UCSD-AML1 (cell line): ENCODE measurements around the gene CSPG4.
"Not testable (repeated sequence)": the region's sequence is repeated elsewhere in the genome, so short reads cannot be mapped to it uniquely, and the experiment has no call there.

Experiments used
- DNase-seq: peaks from one replicate; lab custom pipeline; 2025; ENCODE audit not compliant: unreplicated experiment; lab: John Stamatoyannopoulos, UW

CSPG4 gene

DNA sequence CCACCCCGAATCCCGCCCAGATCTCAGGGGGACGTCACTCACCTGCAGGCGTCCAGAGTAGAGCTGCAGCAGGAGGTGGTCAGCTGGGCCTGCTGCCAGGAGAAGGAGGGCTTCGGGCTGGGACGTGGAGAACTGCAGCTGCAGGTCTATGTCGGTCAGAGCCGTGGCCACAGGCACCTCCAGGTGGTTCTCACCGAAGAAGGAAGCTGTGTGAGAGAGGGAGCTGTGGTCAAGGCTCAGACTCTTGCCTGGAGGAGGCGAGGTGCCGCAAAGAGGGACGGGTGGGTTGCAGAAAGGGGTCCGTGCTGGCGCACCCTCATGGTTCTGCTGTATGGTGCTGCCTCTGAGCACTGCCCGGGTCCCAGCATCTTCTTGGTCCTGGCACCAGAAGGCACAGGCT lies 19.6 kb downstream of the CSPG4 start:
- DNase-seq = not testable (repeated sequence)

DNA sequence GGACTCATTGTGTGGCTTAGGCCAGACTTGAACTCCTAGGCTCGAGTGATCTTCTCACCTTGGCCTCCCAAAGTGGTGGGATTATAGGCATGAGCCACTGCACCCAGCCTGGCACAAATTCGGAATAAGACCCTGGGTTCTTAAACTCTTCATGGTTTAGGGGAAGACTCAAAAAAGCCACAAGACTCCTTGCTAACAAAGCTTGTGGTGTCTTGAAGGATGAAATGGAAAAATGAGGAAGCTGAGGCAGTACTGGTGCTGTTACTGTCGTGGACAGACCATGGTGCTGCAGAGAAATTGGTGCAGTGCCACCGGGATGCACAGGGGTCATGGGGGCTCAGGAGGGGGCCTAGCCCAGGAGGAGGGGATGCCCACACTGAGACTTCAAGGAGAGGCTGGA lies 20.3 kb downstream of the CSPG4 start:
- not testable (repeated sequence) for DNase-seq

DNA sequence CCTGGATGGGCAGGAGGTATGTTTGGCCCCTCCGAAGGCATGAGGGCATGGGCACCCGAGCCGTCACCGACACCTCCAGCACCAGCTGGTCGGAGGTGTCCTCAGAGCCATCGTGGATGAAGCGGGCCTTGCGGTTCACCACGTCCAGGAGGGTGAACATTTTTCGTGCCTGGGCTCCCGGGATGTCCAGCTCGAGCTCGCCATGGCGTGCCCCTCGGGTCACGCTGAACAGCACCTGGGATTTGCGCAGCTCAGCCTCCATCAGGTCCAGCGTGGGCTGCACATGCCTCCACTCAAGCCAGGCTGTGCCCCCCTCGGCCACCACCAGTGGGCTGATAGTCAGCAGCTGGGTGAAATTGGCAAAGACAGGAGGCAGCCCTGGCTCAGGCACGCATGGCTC lies 23.2 kb downstream of the CSPG4 start:
- not testable (repeated sequence) for DNase-seq

DNA sequence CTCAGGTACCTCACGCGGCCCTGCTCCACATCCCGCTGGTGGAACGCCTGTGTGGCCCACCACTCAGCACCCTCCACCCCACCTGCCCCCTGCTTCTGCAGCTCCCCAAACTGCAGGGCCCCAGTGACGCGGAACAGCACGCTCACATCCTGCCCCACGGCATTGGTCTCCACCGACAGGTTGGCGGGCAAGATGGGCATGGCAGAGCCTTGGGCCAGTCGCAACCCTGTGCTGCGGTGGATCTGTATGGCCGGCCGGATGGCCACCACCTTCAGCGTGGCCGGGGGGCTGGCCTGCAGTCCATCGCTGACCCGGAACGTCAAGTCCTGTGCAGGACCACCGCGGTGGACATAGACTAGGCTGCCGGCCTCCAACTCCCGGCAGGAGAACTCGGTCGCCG lies 23.8 kb downstream of the CSPG4 start:
- DNase-seq = no peak

DNA sequence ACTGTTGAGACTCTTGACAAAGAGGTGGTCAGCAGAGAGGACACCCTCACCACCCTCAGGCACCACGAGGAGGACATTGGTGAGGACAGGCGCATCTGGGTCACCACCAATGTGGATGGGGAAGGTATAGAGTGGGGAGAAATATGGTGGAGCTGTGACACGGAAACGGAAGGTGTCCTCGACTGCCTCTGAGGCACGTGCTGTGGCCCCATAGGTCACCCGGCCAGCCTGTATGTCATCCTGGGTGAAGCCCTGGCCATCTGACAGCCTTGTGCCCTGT lies 24.4 kb downstream of the CSPG4 start:
- no peak for DNase-seq

DNA sequence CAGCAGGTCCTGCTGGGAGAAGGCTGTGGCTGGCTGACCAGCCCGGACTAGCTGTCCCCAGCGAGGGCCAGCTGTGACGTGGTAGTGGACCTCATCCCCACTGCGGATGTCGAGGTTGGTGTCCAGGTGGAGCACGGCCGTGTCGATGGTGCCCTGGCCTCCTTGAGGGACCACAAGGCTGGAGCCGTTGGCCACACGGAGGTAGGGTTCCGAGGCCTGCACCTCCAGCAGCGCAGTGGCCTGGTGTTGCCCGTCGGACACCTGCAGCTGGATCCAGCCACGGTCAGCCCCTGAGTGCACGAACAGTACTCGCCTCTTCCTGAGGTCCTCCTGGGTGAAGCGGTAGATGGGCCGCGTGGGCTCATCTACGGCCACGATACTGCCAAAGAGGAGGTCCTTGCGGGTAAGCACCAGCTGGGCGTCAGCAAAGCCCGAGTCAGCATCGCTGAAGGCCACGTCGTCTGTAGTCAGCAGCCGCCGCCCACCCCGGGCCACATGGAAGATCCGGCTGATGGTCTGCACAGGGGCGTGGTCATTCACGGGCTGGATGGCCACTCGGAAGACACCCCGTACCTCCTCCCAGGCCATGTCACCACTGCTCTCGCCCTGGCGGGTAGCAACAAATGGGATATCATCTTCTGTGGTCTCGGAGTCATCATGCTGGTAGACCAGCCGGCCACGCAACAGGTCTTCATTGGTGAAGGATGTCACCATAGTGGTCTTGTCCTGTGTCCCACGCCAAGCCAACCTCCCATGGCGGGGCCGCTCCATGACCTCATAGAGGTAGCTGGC lies 25.0 kb downstream of the CSPG4 start:
- DNase-seq = no peak

DNA sequence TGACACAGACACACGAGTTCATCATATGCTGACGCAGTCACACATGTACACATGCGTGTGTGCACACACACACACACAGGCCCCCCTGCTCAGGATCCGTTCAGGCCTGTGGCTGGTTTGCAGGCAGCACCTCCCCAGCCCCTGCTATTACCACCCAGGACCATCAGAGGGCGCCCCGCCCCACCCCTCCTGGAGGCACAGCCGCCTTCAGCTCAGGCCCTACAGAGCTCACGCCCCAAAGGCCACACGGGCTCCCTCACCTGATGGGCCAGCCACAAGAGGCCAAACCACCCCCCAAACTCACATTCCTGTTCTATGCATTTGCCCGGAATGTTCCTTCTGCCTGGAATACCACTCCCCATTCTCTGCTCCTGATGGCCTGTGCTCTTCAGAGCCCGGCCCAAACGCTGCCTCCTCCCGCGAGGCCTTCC lies 26.4 kb downstream of the CSPG4 start:
- peak; percentile 88 for DNase-seq

DNA sequence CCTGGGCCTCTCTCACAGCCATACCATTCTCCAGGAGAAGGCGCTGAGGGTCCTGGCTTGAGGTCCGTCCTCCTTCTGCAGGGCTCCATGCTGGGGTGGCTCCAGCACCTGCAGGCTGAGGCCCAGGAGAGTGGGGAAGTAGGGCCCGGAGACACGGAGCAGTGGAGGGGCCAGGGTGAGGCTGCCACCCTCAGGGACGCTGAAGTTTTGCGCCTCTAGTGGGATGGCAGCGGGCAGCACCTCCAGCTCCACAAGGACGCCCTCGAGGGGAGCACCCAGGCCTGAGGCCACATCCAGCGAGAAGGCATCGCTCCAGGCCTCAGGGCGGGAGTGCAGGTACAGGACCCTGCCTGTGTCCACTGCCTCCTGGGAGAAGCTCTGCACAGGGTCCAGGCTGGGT lies 27.5 kb downstream of the CSPG4 start:
- no peak for DNase-seq

DNA sequence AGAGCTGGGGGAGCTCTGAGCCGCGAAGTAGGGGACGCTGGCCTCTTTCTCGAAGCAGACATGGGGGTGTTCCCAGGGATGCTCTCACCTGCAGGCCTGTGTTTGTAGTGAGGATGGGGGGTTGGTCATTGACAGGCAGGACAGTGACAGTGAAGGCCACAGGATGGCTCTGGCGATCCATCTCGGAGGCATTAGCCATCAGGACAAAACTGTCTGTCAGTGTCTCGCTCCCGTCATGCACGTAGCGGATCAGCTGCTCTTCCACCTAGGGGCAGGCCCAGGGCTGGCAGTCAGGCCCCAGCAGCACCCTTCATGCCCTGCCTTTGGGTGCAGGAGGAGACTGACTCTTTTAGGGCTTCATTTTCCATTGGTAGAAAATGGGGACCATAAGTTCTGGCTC lies 28.0 kb downstream of the CSPG4 start:
- no peak for DNase-seq

DNA sequence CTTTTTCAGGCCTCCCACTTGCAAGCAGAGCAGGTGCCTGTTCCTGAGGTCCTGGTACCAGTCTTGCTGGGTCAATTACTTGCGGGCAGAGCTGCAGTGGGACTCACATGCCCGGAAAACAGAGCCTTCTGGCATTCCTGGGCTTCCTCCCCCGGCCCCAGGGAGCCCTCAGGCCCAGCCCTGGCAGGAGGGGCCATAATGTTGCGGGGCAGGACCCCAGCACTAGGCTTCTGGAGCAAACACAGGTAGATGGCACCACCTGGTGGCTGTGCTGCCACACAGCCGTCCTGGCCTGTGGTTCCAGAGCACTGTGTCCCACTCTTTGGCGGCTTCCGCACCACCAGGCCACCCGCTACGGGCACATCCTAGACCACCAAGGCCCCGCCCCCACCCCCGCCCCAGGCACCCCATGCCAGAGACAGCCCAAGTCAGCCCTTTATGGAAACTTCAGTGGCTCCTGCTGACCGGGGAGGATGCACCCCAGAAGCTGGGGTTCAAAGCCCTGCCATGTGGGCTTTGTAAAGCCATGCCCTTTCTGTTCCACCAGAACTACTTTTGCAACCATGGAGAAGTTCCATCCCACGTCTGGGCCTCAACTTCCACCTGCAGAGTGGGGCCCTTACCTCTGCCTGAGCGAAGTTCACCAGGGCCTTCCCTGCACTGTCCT lies 28.9 kb downstream of the CSPG4 start:
- DNase-seq = peak; percentile 68

DNA sequence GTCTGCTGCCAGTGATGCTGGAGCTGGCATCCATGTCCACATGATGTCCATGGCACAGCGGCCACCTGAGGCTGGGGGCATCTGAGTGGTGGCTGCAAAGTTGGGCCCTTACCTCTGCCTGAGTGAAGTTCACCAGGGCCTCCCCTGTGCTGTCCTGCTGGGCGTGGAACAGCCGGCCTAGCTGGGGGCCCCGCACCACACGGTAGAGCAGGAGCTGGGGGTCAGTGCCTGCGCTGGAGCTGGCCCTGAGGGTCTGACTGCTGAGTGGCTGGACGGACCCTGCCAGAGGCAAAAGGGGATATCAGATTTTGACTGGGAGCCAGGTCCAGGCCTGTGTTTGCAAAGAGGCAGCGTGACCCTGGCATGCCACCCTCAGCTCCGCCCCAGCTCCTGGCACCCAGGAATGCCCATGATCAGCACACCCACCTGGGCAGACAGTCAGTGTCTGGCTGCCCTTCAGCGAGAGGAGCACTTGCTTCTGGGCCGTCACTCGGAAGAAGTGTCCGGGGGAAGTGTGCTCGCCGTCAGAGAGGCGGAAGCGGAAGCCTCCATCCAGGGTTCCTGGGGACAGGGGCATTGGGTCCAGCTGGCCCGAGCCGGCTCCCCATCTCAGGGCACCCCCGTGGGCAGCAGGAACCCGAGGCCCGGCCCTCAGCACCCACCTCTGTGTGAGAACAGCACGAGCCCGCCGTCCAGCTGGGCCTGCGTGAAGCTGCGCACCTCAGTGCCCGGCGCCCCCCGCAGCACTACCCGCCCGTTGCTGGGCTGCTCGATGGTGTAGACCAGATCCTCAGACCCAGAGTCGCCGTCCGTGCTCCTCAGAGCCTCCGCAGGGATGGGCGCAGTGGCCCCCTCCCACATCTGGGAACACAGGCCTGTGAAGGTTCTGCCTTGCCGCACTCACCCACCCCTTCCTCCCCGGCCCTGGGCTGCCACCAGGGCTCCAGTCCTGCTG lies 30.2 kb downstream of the CSPG4 start:
- no peak for DNase-seq

DNA sequence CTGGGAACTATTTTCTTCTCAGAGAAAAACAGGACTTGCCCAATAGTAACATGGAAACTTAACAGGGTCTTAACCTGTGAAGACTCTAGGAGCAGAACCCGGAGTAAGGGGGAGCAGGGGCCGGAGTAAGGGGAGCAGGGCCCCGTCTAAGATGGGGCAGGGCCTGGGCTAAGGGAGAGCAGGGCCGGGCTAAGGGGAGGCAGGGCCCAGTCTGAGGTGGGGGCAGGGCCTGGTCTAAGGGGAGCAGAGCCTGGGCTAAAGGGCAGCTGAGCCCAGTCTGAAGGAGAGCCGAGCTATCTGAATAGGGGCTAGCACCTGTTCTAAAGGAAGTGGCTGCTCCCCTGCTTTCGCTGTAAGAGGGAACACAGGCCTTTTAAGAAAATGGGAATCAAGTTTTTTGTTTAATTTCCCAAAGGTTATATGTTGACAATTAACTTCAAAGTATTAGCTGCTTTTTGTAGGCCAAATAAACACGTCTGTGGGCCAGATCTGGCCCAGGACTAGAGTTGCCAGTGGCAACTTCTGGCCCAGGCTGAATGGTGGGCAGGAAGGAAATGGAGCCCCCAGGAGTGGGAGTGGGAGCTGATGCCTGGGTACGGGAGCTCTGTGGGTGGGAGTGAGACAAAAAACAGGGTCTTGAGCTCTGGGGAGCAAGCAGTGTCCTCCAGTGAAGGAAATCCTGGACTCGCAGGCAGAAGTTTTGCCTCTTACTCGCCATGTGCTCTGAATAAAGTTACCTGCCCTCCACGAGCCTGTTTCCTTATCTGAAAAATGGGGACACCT lies 32.5 kb downstream of the CSPG4 start:
- DNase-seq = no peak

DNA sequence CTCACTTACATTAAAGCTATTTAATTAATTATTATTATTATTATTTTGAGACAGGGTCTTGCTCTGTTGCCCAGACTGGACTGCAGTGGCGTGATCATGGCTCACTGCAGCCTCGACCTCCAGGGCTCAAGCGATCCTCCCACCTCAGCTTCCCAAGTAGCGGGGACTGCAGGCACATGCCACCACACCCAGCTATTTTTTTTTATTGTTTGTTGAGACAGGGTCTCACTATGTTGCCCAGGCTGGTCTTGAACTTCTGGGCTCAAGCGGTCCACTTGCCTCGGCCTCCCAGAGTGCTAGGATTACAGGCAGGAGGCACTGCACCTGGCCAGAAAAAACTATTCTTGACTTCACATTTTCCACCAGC lies 34.3 kb downstream of the CSPG4 start:
- not testable (repeated sequence) for DNase-seq

DNA sequence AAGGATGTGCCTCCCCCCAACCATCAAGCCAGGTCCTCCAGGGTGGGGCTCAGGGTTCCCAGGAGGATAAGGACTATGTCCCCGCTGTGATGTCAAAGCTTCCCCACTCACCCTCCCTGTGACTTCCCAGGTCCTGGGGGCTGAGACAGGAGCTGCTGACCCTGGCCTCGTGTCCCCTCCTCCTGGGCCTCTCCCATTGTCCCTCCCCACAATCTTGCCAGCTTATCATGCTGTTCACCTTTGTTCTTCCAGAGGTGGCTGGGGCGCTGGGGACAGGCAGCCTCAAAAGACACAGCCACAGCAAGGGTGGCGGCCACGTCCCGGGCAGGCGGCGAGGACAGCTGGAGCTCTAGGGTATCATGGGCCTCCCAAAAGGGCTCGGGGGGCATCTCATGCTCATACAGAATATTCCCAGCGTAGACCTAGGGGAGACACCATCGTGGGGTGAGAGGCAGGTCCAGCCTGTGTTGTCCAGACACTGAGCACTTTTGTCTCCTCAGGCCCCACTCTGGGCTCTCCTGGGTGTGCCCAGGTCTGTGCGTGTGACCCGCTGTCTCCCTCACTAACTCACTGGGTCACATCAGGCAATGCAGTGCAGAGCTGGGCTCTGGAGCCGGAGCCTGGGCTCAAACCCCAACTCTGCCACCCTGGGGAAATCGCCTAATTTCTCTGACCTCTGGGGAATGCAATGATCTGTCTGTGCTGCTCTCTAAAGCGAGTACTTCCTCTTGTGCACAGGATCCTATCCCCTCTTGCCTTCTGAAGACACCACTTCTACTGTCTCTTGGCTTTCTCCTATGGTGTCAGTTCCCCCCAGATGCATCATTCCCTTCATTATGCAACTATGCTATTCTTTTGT lies 35.0 kb downstream of the CSPG4 start:
- no peak for DNase-seq

DNA sequence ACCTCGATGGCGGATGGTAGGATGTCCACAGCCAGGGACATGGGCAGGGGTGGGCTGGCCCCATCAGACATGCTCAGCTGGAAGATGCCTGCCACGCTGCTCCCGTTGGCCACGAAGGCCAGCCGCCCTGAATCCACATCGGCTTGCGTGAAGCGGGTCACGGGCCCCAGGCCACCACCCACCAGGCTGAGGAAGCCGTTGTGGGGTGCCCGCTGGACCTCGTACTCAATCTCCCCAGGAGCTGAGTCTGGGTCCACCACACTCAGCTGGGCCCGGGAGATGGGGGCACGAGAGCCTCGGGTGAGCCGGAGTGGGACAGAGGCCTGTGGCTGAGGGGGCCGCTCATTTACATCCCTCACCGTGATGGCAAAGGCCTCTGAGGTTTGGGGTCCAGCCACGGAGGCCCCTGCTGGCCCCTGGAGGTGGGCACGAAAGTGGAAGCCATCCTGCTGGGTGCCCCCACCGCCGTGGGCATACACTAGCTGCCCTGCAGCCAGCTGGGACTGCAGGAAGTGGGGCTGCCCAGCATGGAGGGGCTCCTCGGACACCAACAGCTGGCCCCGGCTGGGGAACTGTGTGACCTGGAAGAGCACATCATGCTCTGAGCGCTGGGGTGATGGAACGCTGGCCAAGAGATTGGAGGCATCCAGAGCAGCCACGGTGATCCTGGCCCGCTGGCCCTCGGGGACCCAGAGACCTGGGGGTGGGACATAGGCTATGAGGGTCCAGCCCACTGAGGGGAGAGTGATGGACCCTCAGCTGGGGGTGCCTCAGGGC lies 35.8 kb downstream of the CSPG4 start:
- DNase-seq = no peak

DNA sequence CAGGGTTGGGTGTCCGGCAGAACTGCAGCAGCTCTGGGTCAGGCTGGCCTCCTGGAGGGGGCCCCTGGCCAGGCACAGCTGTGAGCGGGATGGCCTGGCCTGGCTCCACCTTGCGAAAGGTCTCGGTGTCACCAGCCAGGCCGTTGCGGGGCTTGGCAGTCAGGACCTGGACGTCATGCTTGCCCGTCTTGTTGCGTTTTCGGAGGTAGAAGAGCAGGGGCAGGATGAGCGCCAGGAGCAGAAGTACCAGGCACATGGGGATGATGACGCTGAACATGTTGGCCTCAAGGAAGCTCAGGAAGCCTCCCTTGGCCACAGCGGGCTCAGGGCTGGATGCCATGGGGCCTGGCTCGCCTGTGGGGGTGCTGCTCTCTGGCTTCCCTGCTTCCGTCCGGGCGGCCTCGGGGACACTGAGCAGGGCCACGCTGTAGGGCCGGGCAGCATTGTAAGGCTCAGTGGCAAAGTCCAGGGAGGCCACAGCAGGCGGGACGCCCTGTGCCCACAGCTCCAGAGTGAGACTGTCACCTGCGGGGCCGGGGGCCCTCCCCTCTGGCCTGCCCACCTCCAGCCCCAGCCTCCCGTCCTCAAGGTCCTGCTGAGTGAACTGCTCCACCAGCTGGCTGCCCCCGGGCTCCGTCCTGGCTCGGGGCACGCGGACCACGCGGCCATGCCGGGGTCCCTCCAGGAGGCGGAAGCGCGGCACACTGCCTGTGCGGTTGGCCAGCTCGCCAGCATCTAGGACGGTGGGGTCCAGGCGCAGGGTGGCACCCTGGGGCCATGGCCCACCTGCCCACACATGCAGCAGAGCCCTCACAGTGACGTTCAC lies 36.9 kb downstream of the CSPG4 start:
- no peak for DNase-seq

DNA sequence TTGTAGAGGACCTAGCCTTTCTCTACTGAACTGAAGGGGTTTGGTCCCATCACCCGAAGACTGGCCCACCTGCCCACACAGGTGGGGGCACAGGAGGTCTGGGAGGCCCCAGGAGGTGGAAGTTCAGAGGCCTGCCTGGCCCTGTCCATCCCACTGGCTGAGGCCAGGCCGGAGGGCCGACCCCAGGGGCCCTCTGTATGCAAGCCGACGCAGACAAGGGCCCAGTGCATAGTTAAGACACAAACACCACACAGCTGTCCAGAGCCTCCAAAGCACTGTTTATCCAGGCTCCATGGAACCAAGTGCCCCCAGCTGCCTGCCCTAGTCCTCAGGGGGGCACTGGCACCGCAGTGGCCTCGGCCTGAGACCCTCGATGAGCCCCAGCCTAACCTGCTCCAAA lies 38.3 kb downstream of the CSPG4 start:
- no peak for DNase-seq

DNA sequence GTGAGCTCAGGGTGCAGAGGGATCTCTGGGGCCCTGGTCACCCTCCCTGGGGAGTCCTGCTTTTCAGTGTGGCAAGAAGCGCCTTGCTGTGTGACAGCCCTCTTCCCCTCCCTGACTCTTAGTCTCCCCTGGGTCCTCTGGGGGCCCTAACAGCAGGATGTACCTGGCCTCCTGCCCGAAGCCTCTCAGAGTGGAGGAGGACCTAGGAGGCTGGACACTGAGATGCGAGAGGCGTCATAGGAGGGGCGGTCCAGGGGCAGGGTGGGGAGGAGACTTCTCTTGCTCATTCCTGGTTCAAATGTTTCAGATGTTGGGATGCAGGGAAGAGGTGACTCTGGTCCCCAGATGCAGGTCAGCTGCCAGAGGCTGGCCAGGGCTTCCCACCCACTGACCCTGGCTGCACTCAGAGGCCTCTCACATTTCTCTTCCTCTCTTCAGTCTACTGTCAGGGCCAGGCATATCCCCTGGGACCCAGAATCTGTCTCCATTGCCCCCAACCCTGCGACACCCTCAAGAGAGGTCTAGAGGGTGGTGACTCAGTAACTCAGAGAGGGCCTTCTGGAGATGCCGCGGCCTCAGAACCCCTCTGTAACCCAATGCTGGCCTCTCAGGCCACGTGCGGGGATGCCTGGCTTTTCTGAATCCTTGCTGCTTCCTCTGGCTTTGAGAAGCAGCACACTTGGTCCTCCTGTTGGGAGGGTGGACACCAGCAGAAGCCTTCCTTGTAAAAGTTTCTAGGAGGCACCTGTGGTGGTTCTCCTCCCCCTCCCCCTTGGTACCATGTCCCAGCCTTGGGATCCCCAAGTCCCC lies 39.0 kb downstream of the CSPG4 start:
- no peak for DNase-seq
